Esophagus muscularis mucosa (tissue), 4 donors: ENCODE data around the gene XXYLT1.

Source experiments
- EP300 ChIP-seq: sonication (generic); formaldehyde crosslinking; IDR thresholded peaks from one replicate; pipeline ENCODE4 v1.6.1; 2017; ENCODE audit warnings: antibody characterized with exemption
- POLR2A ChIP-seq: fragments of 450-650 bp; IDR thresholded peaks from one replicate; pipeline ENCODE4 v1.6.1; 2017; ENCODE audit warnings: antibody characterized with exemption, moderate library complexity, mild to moderate bottlenecking, low read depth
- POLR2AphosphoS5 ChIP-seq, 2 donors: sonication (generic); formaldehyde crosslinking; IDR thresholded peaks; one replicate each; pipeline ENCODE4 v1.6.1; 2017; ENCODE audit warnings: antibody characterized with exemption in 2 of 2
- TF ChIP-seq, protein P1 (sequence below), 3 experiments: fragments of 200-600 bp in 2 of 3; fragments of 450-650 bp in 1 of 3; sonication (generic) in 2 of 3; IDR thresholded peaks; one replicate each; pipeline ENCODE4 v1.5.1; 2017 to 2019; ENCODE audit warnings: antibody characterized with exemption in 3 of 3, mild to moderate bottlenecking in 2 of 3, moderate library complexity in 1 of 3

DNA sequence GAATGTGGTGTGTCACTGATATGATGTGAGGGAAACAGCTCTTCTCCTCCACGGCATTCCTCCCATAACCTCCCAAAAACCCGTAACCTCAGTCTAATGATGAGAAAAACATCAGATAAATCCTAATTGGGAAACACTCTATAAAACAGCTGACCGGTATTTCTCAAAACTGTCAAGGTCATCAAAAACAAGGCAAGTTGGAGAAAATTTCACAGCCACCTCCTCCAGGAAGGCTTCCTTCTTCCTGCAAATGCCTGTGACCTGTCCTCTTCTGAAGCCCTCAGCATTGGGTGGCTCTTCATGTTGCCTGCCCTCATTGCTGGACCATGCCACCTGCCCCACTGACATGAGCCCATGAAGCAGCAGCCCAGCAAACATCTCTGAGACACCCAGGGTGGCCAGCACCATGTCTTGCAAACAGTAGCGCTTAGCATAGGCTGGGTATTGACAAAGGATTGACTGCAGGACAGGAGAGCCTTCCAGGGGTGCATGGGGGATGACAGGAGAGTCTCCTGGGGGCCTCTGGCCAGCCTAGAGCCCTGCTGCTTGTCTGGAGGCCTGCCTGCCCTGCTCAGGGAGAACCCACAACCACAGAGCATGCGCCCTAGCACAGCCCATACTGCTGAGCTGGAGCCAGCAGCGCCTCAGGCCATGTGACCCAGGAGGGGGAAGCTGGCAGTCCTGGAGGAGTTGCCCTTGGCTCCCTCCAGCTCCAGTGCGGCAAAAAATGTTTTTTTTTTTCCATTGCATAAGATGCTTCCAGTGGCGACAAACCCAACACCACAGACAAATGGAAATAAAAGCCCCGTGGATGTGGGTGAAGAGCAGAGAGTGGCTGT is 49.7 kb downstream of the XXYLT1 start:
- TF ChIP-seq, protein P1, sequence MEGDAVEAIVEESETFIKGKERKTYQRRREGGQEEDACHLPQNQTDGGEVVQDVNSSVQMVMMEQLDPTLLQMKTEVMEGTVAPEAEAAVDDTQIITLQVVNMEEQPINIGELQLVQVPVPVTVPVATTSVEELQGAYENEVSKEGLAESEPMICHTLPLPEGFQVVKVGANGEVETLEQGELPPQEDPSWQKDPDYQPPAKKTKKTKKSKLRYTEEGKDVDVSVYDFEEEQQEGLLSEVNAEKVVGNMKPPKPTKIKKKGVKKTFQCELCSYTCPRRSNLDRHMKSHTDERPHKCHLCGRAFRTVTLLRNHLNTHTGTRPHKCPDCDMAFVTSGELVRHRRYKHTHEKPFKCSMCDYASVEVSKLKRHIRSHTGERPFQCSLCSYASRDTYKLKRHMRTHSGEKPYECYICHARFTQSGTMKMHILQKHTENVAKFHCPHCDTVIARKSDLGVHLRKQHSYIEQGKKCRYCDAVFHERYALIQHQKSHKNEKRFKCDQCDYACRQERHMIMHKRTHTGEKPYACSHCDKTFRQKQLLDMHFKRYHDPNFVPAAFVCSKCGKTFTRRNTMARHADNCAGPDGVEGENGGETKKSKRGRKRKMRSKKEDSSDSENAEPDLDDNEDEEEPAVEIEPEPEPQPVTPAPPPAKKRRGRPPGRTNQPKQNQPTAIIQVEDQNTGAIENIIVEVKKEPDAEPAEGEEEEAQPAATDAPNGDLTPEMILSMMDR (IDR thresholded peaks at IDR 0.05), result no peak
- TF ChIP-seq POLR2A, result no peak
- TF ChIP-seq EP300, result no peak
- peak; percentile 34 to 60 for TF ChIP-seq POLR2AphosphoS5 (IDR thresholded peaks at IDR 0.05)
